ENCODE results near the gene CDHR1. TPM values are rescaled to one million over a fixed set of nuclear protein-coding genes. Genes with fewer than 3 reads are reported as not detected.

The CDHR1 gene
- total RNA-seq, 2 experiments from 2014 or later: 1.7 to 3.5 TPM

DNA sequence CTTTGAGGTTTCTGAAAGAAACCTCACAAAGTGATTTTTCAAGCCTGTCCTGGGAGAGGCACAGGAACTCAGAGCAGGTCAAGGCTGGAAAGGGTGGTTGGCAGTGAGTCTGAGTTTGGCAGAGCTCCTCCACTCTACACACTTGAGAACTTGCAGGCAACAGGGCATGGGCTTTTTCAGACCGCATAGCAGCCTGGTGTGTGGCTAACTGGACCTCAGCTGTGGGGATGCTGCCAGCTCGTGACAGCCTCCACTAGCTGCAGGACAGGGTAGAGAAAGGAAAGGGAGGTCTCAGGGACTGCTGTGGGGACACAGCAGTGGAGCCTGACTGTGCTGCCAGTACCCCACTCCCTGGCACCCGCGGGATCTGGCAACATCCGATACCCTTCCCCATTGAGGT is 2.6 kb downstream of the CDHR1 start:
- DNase-seq (peak; percentile 15), ATAC-seq (ENCODE audit: low read depth) (no peak)
- Mint-ChIP-seq H3K27ac (no peak overlapping the region), H3K4me3 (no peak overlapping the region), H3K9me3 (no peaks in the 10 kb centered on the region), H3K36me3 (no peaks in the 10 kb centered on the region), H3K4me1 (peaks cover 2% of the 10 kb centered on the region), H3K27me3 (peaks cover 43% of the 10 kb centered on the region)
- POLR2A ChIA-PET: no interaction called here

DNA sequence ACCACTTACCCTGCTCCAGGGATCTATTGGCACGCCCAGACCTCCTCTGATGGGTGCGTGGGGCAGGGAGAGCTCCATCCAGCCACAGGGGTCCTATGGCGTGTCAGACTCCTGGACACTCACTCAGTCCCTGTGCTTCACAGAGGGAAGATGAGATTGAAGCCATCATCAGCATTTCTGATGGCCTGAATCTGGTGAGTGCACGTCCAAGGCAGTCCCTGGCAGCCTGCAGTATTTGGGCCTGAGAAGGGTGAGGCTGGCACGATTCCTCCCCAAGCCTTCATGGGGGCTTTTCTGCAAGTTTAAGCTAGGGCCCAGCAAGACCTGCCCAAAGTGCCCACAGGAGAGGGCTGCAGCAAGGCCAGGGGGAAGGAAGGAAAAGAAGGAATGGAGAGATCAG is 3.3 kb downstream of the CDHR1 start:
- Mint-ChIP-seq H3K27ac (no peak overlapping the region), H3K4me1 (peaks cover 2% of the 10 kb centered on the region), H3K36me3 (no peaks in the 10 kb centered on the region), H3K9me3 (no peaks in the 10 kb centered on the region), H3K4me3 (no peak overlapping the region), H3K27me3 (peaks cover 43% of the 10 kb centered on the region)
- ATAC-seq (ENCODE audit: low read depth): no peak
- POLR2A ChIA-PET: interaction anchor here (0.6 kb wide), 1 partner anchor 142 kb away, joined by 4 read pairs; no protein-coding TSS in a partner anchor
- peak; percentile 9 for DNase-seq

- Mint-ChIP-seq H3K27ac (no peak overlapping the region), H3K4me3 (no peak overlapping the region), H3K36me3 (no peaks in the 10 kb centered on the region), H3K27me3 (peaks cover 39% of the 10 kb centered on the region), H3K4me1 (peaks cover 2% of the 10 kb centered on the region), H3K9me3 (no peaks in the 10 kb centered on the region)
- no peak for ATAC-seq (ENCODE audit: low read depth)
- DNase-seq: no peak
- POLR2A ChIA-PET: interaction anchor here (0.6 kb wide), 1 partner anchor 141 kb away, joined by 4 read pairs; no protein-coding TSS in a partner anchor
Measured at GRCh38 chr10:84198206-84198915, 4.0 kb downstream of the CDHR1 start.

GRCh38 chr10:84200537-84201243 is 6.4 kb downstream of the CDHR1 start:
- no peak for DNase-seq
- H3K27ac Mint-ChIP-seq: no peak overlapping the region
- POLR2A ChIA-PET: interaction anchor here (0.7 kb wide), 1 partner anchor 180 kb away, joined by 3 read pairs; no protein-coding TSS in a partner anchor
- H3K27me3 Mint-ChIP-seq: peaks cover 22% of the 10 kb centered on the region
- H3K36me3 Mint-ChIP-seq: no peaks in the 10 kb centered on the region
- peaks cover 3% of the 10 kb centered on the region for H3K4me1 Mint-ChIP-seq
- no peak for ATAC-seq (ENCODE audit: low read depth)
- H3K9me3 Mint-ChIP-seq: no peaks in the 10 kb centered on the region
- no peak overlapping the region for H3K4me3 Mint-ChIP-seq

GRCh38 chr10:84201244-84201606 is 6.9 kb downstream of the CDHR1 start:
- Mint-ChIP-seq H3K27ac (no peak overlapping the region), H3K27me3 (peaks cover 17% of the 10 kb centered on the region), H3K4me3 (no peak overlapping the region), H3K9me3 (no peaks in the 10 kb centered on the region), H3K4me1 (peaks cover 3% of the 10 kb centered on the region), H3K36me3 (no peaks in the 10 kb centered on the region)
- DNase-seq: no peak
- POLR2A ChIA-PET: interaction anchor here (0.7 kb wide), 1 partner anchor 180 kb away, joined by 3 read pairs; no protein-coding TSS in a partner anchor
- no peak for ATAC-seq (ENCODE audit: low read depth)

GRCh38 chr10:84201682-84202081 is 7.3 kb downstream of the CDHR1 start:
- H3K4me1 Mint-ChIP-seq: peaks cover 3% of the 10 kb centered on the region
- H3K9me3 Mint-ChIP-seq: no peaks in the 10 kb centered on the region
- peaks cover 12% of the 10 kb centered on the region for H3K27me3 Mint-ChIP-seq
- H3K27ac Mint-ChIP-seq: no peak overlapping the region
- no peaks in the 10 kb centered on the region for H3K36me3 Mint-ChIP-seq
- DNase-seq (no peak), ATAC-seq (ENCODE audit: low read depth) (no peak)
- POLR2A ChIA-PET: interaction anchor here (0.7 kb wide), 1 partner anchor 179 kb away, joined by 3 read pairs; no protein-coding TSS in a partner anchor
- no peak overlapping the region for H3K4me3 Mint-ChIP-seq

GRCh38 chr10:84202349-84202748 is 8.0 kb downstream of the CDHR1 start:
- Mint-ChIP-seq H3K27ac (no peak overlapping the region), H3K9me3 (no peaks in the 10 kb centered on the region), H3K4me3 (no peak overlapping the region), H3K4me1 (peaks cover 3% of the 10 kb centered on the region), H3K36me3 (no peaks in the 10 kb centered on the region), H3K27me3 (peaks cover 6% of the 10 kb centered on the region)
- no peak for ATAC-seq (ENCODE audit: low read depth)
- no peak for DNase-seq
- POLR2A ChIA-PET: no interaction called here

DNA sequence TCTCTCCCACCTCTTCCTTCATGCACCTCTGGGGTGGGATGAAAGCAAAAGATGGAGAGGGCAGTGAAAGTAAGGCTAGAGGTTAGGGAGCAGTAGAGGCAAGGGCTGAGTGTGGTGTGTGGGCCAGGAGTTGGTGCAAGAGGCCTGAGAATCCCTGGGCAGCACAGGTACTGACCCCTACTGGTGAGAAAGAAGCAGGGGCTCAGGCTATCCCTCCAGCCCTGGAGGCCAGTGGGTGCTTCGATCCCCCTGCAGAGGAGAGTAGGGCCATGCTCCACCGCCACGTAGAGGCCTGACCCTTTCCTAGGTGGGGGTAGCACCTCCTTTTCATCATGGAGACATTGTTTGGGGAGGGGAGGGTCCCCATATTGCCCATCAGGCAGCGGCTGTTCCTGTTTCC is 9.8 kb downstream of the CDHR1 start:
- no peak for ATAC-seq (ENCODE audit: low read depth)
- DNase-seq: no peak
- no peak overlapping the region for H3K27ac Mint-ChIP-seq
- H3K27me3 Mint-ChIP-seq: peaks cover 5% of the 10 kb centered on the region
- POLR2A ChIA-PET: no interaction called here
- H3K36me3 Mint-ChIP-seq: no peaks in the 10 kb centered on the region
- no peak overlapping the region for H3K4me3 Mint-ChIP-seq
- H3K9me3 Mint-ChIP-seq: no peaks in the 10 kb centered on the region
- peaks cover 3% of the 10 kb centered on the region for H3K4me1 Mint-ChIP-seq

GRCh38 chr10:84204610-84205009 is 10.3 kb downstream of the CDHR1 start:
- POLR2A ChIA-PET: no interaction called here
- H3K36me3 Mint-ChIP-seq: no peaks in the 10 kb centered on the region
- H3K27ac Mint-ChIP-seq: no peak overlapping the region
- DNase-seq (no peak), ATAC-seq (ENCODE audit: low read depth) (no peak)
- peaks cover 3% of the 10 kb centered on the region for H3K4me1 Mint-ChIP-seq
- peaks cover 5% of the 10 kb centered on the region for H3K27me3 Mint-ChIP-seq
- H3K4me3 Mint-ChIP-seq: no peak overlapping the region
- H3K9me3 Mint-ChIP-seq: no peaks in the 10 kb centered on the region

DNA sequence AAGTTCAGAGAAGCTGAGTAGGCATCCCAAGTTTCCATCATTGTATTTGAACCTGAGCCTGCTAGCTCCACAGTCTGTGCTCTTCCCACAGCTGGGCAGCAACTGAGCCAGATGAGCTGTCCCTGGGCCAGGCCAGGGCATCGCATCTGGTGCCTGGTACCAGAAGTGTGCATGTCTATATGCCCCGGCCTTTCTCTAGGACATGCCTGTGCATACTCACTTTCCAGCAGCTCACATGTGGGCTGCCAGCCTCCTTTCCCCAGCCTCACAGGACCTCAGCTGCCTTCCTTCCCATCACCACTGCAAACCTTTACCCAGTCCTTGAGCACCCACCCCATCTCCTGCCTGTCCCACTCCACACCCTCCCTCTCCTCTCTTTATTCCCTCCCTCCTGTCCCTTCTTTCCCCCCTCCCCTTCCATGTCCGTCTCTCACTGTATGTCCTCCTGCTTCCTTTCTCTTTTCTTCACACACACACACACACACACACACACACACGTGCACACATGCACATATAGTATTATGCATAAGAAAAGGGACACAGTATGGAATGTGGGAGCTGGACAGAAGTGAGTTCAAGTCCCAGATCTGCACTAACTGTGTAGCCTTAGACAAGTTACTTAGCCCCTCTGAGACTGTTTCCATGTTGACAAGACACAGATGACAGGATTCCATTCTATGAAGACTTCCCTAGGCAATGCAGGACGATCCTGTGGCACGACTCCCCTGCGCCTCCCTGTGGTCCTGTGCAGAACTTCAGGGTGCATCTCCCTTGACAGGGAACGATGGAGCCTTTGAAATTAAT is 10.9 kb downstream of the CDHR1 start:
- H3K36me3 Mint-ChIP-seq: no peaks in the 10 kb centered on the region
- no peaks in the 10 kb centered on the region for H3K9me3 Mint-ChIP-seq
- no peak overlapping the region for H3K27ac Mint-ChIP-seq
- POLR2A ChIA-PET: no interaction called here
- ATAC-seq (ENCODE audit: low read depth) (peak; percentile 80), DNase-seq (peak; percentile 78)
- H3K4me3 Mint-ChIP-seq: no peak overlapping the region
- H3K4me1 Mint-ChIP-seq: peaks cover 3% of the 10 kb centered on the region
- peaks cover 5% of the 10 kb centered on the region for H3K27me3 Mint-ChIP-seq

DNA sequence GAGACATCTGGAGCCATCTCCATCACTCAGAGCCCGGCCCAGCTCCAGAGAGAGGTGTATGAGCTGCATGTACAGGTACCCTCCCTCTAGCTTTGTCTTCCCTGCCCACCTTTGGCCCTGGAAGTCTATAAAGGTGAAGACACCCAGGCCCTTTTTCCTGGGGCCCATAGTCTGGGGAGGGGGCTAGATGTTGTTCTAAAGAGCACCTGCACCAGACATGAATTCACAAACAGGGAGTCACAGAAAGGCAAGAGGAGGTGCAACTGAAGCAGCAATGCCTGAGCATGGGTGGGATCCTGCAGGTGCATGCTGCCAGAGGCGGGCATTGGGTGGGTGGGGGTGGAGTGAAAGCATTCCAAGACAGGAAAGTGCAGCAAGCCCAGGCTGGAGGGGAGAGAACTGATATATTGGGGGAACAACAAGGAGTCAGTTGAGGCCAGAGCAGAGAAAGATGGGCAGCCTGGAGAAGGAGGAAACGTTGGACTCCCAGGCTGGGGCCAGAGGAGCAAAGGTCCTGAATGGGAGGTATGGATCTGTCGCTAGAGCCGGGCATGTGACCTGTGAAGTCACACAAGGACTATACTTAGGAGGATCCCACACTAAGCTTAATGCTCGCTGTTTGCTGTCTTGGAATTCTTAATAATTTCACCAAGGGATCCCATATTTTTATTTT is 11.7 kb downstream of the CDHR1 start:
- no peak for DNase-seq
- H3K27me3 Mint-ChIP-seq: peaks cover 5% of the 10 kb centered on the region
- no peak overlapping the region for H3K27ac Mint-ChIP-seq
- no peak for ATAC-seq (ENCODE audit: low read depth)
- POLR2A ChIA-PET: no interaction called here
- H3K4me1 Mint-ChIP-seq: peaks cover 3% of the 10 kb centered on the region
- H3K4me3 Mint-ChIP-seq: no peak overlapping the region
- no peaks in the 10 kb centered on the region for H3K9me3 Mint-ChIP-seq
- H3K36me3 Mint-ChIP-seq: no peaks in the 10 kb centered on the region

GRCh38 chr10:84208023-84208422 is 13.7 kb downstream of the CDHR1 start:
- no peak for DNase-seq
- Mint-ChIP-seq H3K27me3 (peaks cover 5% of the 10 kb centered on the region), H3K4me1 (peaks cover 3% of the 10 kb centered on the region), H3K4me3 (no peak overlapping the region), H3K9me3 (no peaks in the 10 kb centered on the region), H3K27ac (no peak overlapping the region), H3K36me3 (no peaks in the 10 kb centered on the region)
- POLR2A ChIA-PET: no interaction called here
- no peak for ATAC-seq (ENCODE audit: low read depth)

GRCh38 chr10:84211566-84211965 is 17.2 kb downstream of the CDHR1 start:
- no peak for DNase-seq
- Mint-ChIP-seq H3K36me3 (no peaks in the 10 kb centered on the region), H3K4me3 (no peak overlapping the region), H3K9me3 (no peaks in the 10 kb centered on the region), H3K4me1 (no peaks in the 10 kb centered on the region), H3K27ac (no peak overlapping the region), H3K27me3 (peaks cover 5% of the 10 kb centered on the region)
- POLR2A ChIA-PET: no interaction called here
- no peak for ATAC-seq (ENCODE audit: low read depth)
